ENCODE measurements around the gene SNX21. TPM values are rescaled to one million over a fixed set of nuclear protein-coding genes. Genes with fewer than 3 reads are reported as not detected.

Gene SNX21, protein sequence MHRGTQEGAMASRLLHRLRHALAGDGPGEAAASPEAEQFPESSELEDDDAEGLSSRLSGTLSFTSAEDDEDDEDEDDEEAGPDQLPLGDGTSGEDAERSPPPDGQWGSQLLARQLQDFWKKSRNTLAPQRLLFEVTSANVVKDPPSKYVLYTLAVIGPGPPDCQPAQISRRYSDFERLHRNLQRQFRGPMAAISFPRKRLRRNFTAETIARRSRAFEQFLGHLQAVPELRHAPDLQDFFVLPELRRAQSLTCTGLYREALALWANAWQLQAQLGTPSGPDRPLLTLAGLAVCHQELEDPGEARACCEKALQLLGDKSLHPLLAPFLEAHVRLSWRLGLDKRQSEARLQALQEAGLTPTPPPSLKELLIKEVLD
- total RNA-seq (2011; cell fraction: chromatin; rRNA removed; ENCODE audit: low replicate concordance): 1.0 and 1.1 TPM in 2 replicates
- total RNA-seq (2011; cell fraction: nucleolus; rRNA removed): 0.92 and 1.0 TPM in 2 replicates
- 0.61 and 0.95 TPM in 2 replicates for total RNA-seq (2011; cell fraction: nucleoplasm; rRNA removed)
- 0.65 and 0.91 TPM in 2 replicates for total RNA-seq (2014; rRNA removed)
- 0.18 and 0.19 TPM in 2 replicates for total RNA-seq (2014; rRNA removed; fragmentation: Illumina TruSeq; extraction: Trizol)
- total RNA-seq (2015; rRNA removed; fragmentation: Illumina TruSeq; extraction: Trizol): 0.57 and 0.69 TPM in 2 replicates
- 0.65 and 1.2 TPM in 2 replicates for total RNA-seq (2021)
- polyA plus RNA-seq (2011; rRNA removed): 0.18 TPM in 2 replicates
- 0.49 and 1.7 TPM in 2 replicates for polyA plus RNA-seq (2011; cell fraction: cytosol; rRNA removed)
- polyA plus RNA-seq (2011; cell fraction: nucleus; rRNA removed): 0.58 TPM in 2 replicates
- polyA plus RNA-seq (2012): 0.83 and 2.7 TPM in 2 replicates
- 0.22 and 0.26 TPM in 2 replicates for polyA plus RNA-seq (2014; fragmentation: Illumina TruSeq; extraction: Trizol)
- under 1 TPM; 0.10 to 0.42 TPM for polyA plus RNA-seq (2014; fragmentation: Nextera tagmentation; extraction: Ambion mirVana)
- 0.58 and 1.2 TPM in 2 replicates for polyA plus RNA-seq (2014; rRNA removed)
- polyA minus RNA-seq (2011; rRNA and poly(A)+ RNA removed): 0.06 and 0.07 TPM in 2 replicates
- 0.91 TPM in 1 of 2 replicates, not detected in the other for polyA minus RNA-seq (2011; cell fraction: cytosol; rRNA and poly(A)+ RNA removed)
- 0.56 and 0.67 TPM in 2 replicates for polyA minus RNA-seq (2011; cell fraction: nucleus; rRNA and poly(A)+ RNA removed)
- Bru-seq, nascent RNA: percentile 36 among the genes with signal in this experiment
- percentile 25 among the genes with signal in this experiment for BruChase-seq, experiment 1, labeled RNA remaining after a 2-hour chase
- percentile 25 among the genes with signal in this experiment for BruChase-seq, experiment 2, labeled RNA remaining after a 6-hour chase
- long read RNA-seq, experiment 1: 0 reads
- long read RNA-seq, experiment 2: 0 reads
- long read RNA-seq, experiment 3: 0 reads

GRCh38 chr20:45833030-45833882 is at the start of gene SNX21:
TSS of gene SNX21 (plus strand) at chr20:45833799. CDS start at chr20:45833920, 121 bp downstream.
- peak within 1 kb of the TSS; percentile 19 to 86; a peak in 3 of 4 replicates for H3K9ac ChIP-seq (ENCODE audit: insufficient read depth in 1 of 2, low read depth in 2 of 2, low read length in 2 of 2)
- peaks cover 32 to 34% of the 10 kb centered on the region in 2 experiments for H3K4me1 ChIP-seq (replicated peaks in 1 of 2; ENCODE audit: control insufficient read depth in 2 of 2, insufficient read depth in 2 of 2, low read length in 2 of 2)
- no peak for FAIRE-seq
- TF ChIP-seq ZFX (CRISPR knock-in tag; IDR thresholded peaks at IDR 0.05) (peak; percentile 19; the same call in 1 of the 2 replicates), VEZF1 (CRISPR knock-in tag; IDR thresholded peaks at IDR 0.05) (peak; percentile 64), JUND (IDR thresholded peaks at IDR 0.05; ENCODE audit: borderline replicate concordance, low read depth, low read length) (0 out of 2 replicates have a peak, but pooled peaks have one; percentile 8), JUND (tag; IDR thresholded peaks at IDR 0.05; ENCODE audit: borderline replicate concordance, low read depth, low read length) (no peak), NFE2 (IDR thresholded peaks at IDR 0.05; ENCODE audit: low read depth) (no peak), ARID2 (IDR thresholded peaks at IDR 0.05) (no peak), ZNF766 (CRISPR knock-in tag; conservative IDR thresholded peaks at IDR 0.05) (no peak), ZNF41 (CRISPR knock-in tag; conservative IDR thresholded peaks at IDR 0.05) (no peak), CAMTA2 (CRISPR knock-in tag; conservative IDR thresholded peaks at IDR 0.05) (no peak), ZNF175 (CRISPR knock-in tag; IDR thresholded peaks at IDR 0.05; ENCODE audit: low read depth) (no peak)

More at GRCh38 chr20:45833030-45833882, at the start of gene SNX21:
- H3K79me2 ChIP-seq (ENCODE audit: control insufficient read depth, insufficient read depth, low read length): no peaks in the 10 kb centered on the region
- peak within 1 kb of the TSS; percentile 72 for H2AFZ ChIP-seq (ENCODE audit: low read depth, low read length)
- POLR2A ChIA-PET: interaction anchor here (0.5 to 1.6 kb wide), 9 partner anchors 8 to 136 kb away, joined by 3 to 6 read pairs (median 4); partner anchors contain the start of gene PCIF1
- no peaks in the 10 kb centered on the region for H4K20me1 ChIP-seq (replicated peaks; ENCODE audit: control insufficient read depth, insufficient read depth, low read length)
- peak within 1 kb of the TSS; percentile 43 for H3K4me3 ChIP-seq
- BruUV-seq (replicated peaks): no TSS peak
- WGBS (ENCODE audit: insufficient coverage, low coverage, missing lambda C conversion rate): 17% methylated on average over 16 of the region's 35 CpGs
- H3K9me1 ChIP-seq (ENCODE audit: control insufficient read depth, insufficient read depth, low read length): no peaks in the 10 kb centered on the region
- no peaks in the 10 kb centered on the region for H3K36me3 ChIP-seq (ENCODE audit: control insufficient read depth, insufficient read depth, low read length)
- peak within 1 kb of the TSS; percentile 68 for H3K4me2 ChIP-seq (ENCODE audit: insufficient read depth, low read length)
- CTCF ChIA-PET (ENCODE audit: low intra/inter-chr PET ratio): no interaction called here
- H3K9me3 ChIP-seq (replicated peaks; ENCODE audit: control insufficient read depth, insufficient read depth, low read depth, low read length): no peaks in the 10 kb centered on the region
- ATAC-seq: peak; percentile 75
- H3K27me3 ChIP-seq (ENCODE audit: control insufficient read depth in 2 of 2, insufficient read depth in 2 of 2, low read length in 2 of 2): no peaks in the 10 kb centered on the region
- intact Hi-C loops (cut with micrococcal nuclease) (loop anchor here (10.0 kb wide), 1 partner anchor 52 kb away; the partner anchor contains the start of genes SPATA25 and ZSWIM1), in situ Hi-C loops (cut with MboI) (no loop called here)
- peak in 2 of 4 experiments; percentile 57 to 61 for DNase-seq (ENCODE audit: extremely low read depth in 1 of 4, low spot score in 3 of 4)
- H3K27ac ChIP-seq (ENCODE audit: extremely low read depth, low read depth, low read length): no peak within 1 kb of the TSS
